Measurements from ENCODE around the gene SEMA4D. TPM values are rescaled to one million over a fixed set of nuclear protein-coding genes. Genes with fewer than 3 reads are reported as not detected.

Gene SEMA4D
- total RNA-seq, 1 donor: 0.72 TPM

DNA sequence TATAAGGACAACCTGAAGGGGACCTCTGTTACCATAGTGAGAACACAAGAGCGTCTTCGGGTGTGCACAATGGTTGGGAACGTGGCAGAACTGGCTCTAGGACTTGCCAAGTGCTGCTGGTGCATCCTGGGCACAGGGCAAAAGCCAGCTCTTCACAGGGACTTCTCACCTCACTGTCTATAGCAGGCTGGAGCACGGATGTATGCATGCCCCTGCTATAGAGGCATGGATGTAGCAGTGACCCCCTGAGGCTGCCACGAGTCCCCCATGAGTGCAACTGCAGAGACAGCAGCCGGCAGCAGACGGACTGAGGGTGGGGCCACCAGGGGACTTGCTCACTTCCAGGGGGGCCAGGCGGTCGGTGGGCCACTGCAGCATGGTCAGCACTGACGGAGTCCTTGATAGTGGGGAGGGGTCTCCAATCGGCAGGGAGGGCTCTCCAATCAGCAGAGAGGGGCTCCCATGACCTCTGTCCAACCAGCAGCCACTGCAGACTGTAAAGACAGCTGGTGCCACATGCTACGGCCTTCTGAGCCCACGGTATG is 64.9 kb downstream of the SEMA4D start:
- no peak overlapping the region for H3K27ac ChIP-seq (ENCODE audit: low read depth, low read length)
- TF ChIP-seq, protein P1, sequence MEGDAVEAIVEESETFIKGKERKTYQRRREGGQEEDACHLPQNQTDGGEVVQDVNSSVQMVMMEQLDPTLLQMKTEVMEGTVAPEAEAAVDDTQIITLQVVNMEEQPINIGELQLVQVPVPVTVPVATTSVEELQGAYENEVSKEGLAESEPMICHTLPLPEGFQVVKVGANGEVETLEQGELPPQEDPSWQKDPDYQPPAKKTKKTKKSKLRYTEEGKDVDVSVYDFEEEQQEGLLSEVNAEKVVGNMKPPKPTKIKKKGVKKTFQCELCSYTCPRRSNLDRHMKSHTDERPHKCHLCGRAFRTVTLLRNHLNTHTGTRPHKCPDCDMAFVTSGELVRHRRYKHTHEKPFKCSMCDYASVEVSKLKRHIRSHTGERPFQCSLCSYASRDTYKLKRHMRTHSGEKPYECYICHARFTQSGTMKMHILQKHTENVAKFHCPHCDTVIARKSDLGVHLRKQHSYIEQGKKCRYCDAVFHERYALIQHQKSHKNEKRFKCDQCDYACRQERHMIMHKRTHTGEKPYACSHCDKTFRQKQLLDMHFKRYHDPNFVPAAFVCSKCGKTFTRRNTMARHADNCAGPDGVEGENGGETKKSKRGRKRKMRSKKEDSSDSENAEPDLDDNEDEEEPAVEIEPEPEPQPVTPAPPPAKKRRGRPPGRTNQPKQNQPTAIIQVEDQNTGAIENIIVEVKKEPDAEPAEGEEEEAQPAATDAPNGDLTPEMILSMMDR (IDR thresholded peaks at IDR 0.05; ENCODE audit: extremely low read depth, low read depth, low read length): no peak

GRCh38 chr9:89431930-89432725 is 65.8 kb downstream of the SEMA4D start:
- H3K36me3 ChIP-seq (ENCODE audit: insufficient read depth, low read length): no peaks in the 10 kb centered on the region
- H3K4me1 ChIP-seq (ENCODE audit: insufficient read depth, low read length): no peaks in the 10 kb centered on the region
- TF ChIP-seq, protein P1 (IDR thresholded peaks at IDR 0.05; ENCODE audit: extremely low read depth, low read depth, low read length): no peak
- H3K4me3 ChIP-seq (ENCODE audit: insufficient read depth, low read length): no peak overlapping the region
- H4K20me1 ChIP-seq (ENCODE audit: insufficient read depth, low read length): no peaks in the 10 kb centered on the region
- no peaks in the 10 kb centered on the region for H3K27me3 ChIP-seq (ENCODE audit: insufficient read depth, low read length)
- H3K79me2 ChIP-seq (ENCODE audit: insufficient read depth, low read length): no peaks in the 10 kb centered on the region
- no peaks in the 10 kb centered on the region for H3K9me3 ChIP-seq (ENCODE audit: low read depth, low read length)
- H3K4me2 ChIP-seq (ENCODE audit: insufficient read depth, low read length): no peak overlapping the region
- peak; percentile 44 for DNase-seq (ENCODE audit: insufficient read length, low spot score, missing footprints)
- H2AFZ ChIP-seq (ENCODE audit: low read length): no peak overlapping the region
- H3K27ac ChIP-seq (ENCODE audit: low read depth, low read length): no peak overlapping the region

More for the DNA sequence above, 64.9 kb downstream of the SEMA4D start:
- Histone ChIP-seq H3K27me3 (ENCODE audit: insufficient read depth, low read length) (no peaks in the 10 kb centered on the region), H3K36me3 (ENCODE audit: insufficient read depth, low read length) (no peaks in the 10 kb centered on the region), H3K4me1 (ENCODE audit: insufficient read depth, low read length) (no peaks in the 10 kb centered on the region), H3K4me3 (ENCODE audit: insufficient read depth, low read length) (no peak overlapping the region), H3K9me3 (ENCODE audit: low read depth, low read length) (no peaks in the 10 kb centered on the region), H3K4me2 (ENCODE audit: insufficient read depth, low read length) (no peak overlapping the region), H2AFZ (ENCODE audit: low read length) (no peak overlapping the region), H4K20me1 (ENCODE audit: insufficient read depth, low read length) (no peaks in the 10 kb centered on the region), H3K79me2 (ENCODE audit: insufficient read depth, low read length) (no peaks in the 10 kb centered on the region)
- DNase-seq (ENCODE audit: insufficient read length, low spot score, missing footprints): peak; percentile 62

DNA sequence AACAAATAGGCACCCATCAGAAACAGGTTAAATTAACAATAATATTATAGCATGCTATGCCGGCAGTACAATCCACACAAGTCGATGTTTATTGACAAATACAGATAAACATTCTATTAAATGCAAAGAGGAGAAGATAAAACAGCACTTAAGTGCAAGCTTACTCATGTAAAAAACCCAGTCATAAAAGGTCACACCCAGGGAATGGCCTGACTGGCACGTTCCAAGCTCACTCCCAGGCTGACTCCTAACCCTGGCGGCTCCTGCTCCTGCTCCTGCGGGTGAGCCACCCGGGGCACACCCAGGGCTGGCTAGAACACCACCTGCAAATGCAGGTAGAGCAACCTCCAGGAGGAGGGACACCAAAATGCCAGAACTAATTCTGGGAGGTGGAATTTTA is 66.9 kb downstream of the SEMA4D start:
- H3K27me3 ChIP-seq (ENCODE audit: insufficient read depth, low read length): no peaks in the 10 kb centered on the region
- H3K27ac ChIP-seq (ENCODE audit: low read depth, low read length): no peak overlapping the region
- no peaks in the 10 kb centered on the region for H4K20me1 ChIP-seq (ENCODE audit: insufficient read depth, low read length)
- H3K4me1 ChIP-seq (ENCODE audit: insufficient read depth, low read length): no peaks in the 10 kb centered on the region
- TF ChIP-seq, protein P1 (IDR thresholded peaks at IDR 0.05; ENCODE audit: extremely low read depth, low read depth, low read length): no peak
- no peak overlapping the region for H3K4me3 ChIP-seq (ENCODE audit: insufficient read depth, low read length)
- no peak overlapping the region for H3K4me2 ChIP-seq (ENCODE audit: insufficient read depth, low read length)
- no peaks in the 10 kb centered on the region for H3K36me3 ChIP-seq (ENCODE audit: insufficient read depth, low read length)
- peak; percentile 74 for DNase-seq (ENCODE audit: insufficient read length, low spot score, missing footprints)
- no peaks in the 10 kb centered on the region for H3K9me3 ChIP-seq (ENCODE audit: low read depth, low read length)
- H2AFZ ChIP-seq (ENCODE audit: low read length): no peak overlapping the region
- H3K79me2 ChIP-seq (ENCODE audit: insufficient read depth, low read length): no peaks in the 10 kb centered on the region

All from osteoblast (primary cell).